ENCODE results near the gene FAM217B. TPM values are rescaled to one million over a fixed set of nuclear protein-coding genes. Genes with fewer than 3 reads are reported as not detected.

Gene FAM217B, protein sequence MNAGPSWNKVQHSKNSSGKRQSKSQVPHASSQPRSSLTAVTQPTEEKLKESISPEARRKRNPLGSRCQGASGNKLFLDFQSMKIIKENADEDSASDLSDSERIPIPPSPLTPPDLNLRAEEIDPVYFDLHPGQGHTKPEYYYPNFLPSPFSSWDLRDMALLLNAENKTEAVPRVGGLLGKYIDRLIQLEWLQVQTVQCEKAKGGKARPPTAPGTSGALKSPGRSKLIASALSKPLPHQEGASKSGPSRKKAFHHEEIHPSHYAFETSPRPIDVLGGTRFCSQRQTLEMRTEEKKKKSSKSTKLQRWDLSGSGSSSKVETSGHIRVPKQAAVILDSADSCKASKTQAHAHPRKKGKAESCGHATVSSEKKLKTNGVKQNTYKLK
- total RNA-seq (2013) = 9.3 TPM
- polyA plus RNA-seq (10 to 100 TPM in 2 of 3 donors, 1 to 10 TPM in 1; 5.3 to 18.3 (median 18.1) TPM), polyA minus RNA-seq (2.1 and 2.6 TPM in 2 replicates), total RNA-seq (0.92 to 13.6 (median 8.6) reads per million in 11 experiments)

DNA sequence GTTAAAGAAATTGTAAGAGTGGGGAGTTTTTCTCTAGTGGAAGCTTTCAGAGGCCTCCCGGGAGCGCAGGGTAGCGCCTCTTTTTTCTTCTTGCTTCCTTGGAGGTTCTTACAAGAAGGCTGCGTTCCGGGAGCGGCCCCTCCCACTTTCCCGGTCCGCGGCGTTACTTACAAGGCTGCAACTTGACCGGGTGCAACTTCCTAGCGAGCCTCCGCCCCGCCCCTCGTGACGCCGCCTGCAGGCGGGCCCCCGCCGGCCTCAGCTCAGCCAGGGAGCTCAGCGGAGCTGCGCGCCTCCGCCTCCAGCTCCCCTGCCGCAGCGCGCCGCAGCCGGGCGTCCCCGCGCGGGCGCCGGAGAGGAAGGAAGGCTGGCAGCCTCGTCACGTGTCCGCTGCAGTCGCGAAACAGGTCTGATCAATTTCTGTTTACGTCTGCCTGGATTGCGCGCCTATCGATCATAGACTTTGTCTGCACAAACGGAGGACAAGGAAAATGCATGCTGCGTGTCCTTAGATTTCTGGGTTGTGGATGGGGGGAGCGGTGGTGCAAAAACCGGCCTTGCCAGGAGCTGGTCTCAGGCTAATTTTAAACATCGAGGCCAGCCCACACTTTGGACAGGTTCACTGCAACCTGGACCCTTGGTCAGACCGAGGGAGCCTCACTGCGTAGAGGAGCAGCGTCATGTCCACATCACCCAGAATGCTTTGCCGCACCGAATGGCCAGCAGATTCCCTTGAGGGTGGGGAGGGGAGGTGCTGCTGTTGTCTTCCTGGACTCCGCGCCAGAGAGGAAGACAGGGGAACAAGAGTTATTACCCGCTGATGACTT is at the start of gene FAM217B, which contains the start of gene PPP1R3D:
Gene FAM217B, plus strand, starts transcription at position 261 of the 827 bp plus-strand sequence. CDS start 3,555 bp downstream, outside the sequence.
Gene PPP1R3D, minus strand, starts transcription at position 177 of the 827 bp plus-strand sequence. CDS start 374 bp downstream, outside the sequence.
- H3K36me3 Mint-ChIP-seq = peaks cover 31 to 32% of the 10 kb centered on the region in 2 donors

More for the DNA sequence above, at the start of gene FAM217B, which contains the start of gene PPP1R3D:
- under 1% methylated on average over 57 of the region's 57 CpGs for WGBS (ENCODE audit: insufficient coverage)
- intact Hi-C loops (cut with micrococcal nuclease) = loop anchor here (10.0 kb wide), 3 partner anchors 114 to 1184 kb away; no protein-coding TSS in a partner anchor
- Histone ChIP-seq H3K4me1 (ENCODE audit: control insufficient read depth in 1 of 2, insufficient read depth in 2 of 2, low read length in 2 of 2) (peaks cover 52 to 63% of the 10 kb centered on the region in 2 donors), H3K9ac (ENCODE audit: insufficient read depth, low read length, poor library complexity, severe bottlenecking) (peak within 1 kb of the TSS; percentile 87), H3K79me2 (ENCODE audit: insufficient read depth, low read length) (peaks cover 90% of the 10 kb centered on the region), H3K4me3 (replicated peaks in 1 of 3; ENCODE audit: low read depth in 2 of 3, low read length in 3 of 3) (peak within 1 kb of the TSS; percentile 79 to 99 (median 95)), H4K20me1 (ENCODE audit: insufficient read depth, low read length) (peaks cover 43% of the 10 kb centered on the region), H3K27me3 (ENCODE audit: control insufficient read depth in 2 of 2, insufficient read depth in 2 of 2, low read length in 2 of 2) (no peaks in the 10 kb centered on the region), H3K27ac (ENCODE audit: low read depth in 1 of 2, low read length in 2 of 2) (peak within 1 kb of the TSS; percentile 97 to 98), H3K9me3 (replicated peaks in 1 of 2; ENCODE audit: control insufficient read depth in 1 of 2, insufficient read depth in 1 of 2, low read length in 2 of 2) (no peaks in the 10 kb centered on the region), H2AFZ (ENCODE audit: insufficient read depth, low read depth, low read length, poor library complexity, severe bottlenecking) (peak within 1 kb of the TSS; percentile 97), H3K36me3 (replicated peaks in 1 of 2; ENCODE audit: control insufficient read depth in 1 of 2, insufficient read depth in 2 of 2, low read length in 2 of 2) (peaks cover 30 to 44% of the 10 kb centered on the region in 2 donors), H3K4me2 (replicated peaks; ENCODE audit: extremely low read depth, low read length, poor library complexity, severe bottlenecking) (peak within 1 kb of the TSS; percentile 85)
- peak within 1 kb of the TSS; percentile 97 to 100 (median 98) for H3K27ac Mint-ChIP-seq
- no peaks in the 10 kb centered on the region for H3K27me3 Mint-ChIP-seq (ENCODE audit: low read depth in 3 of 3)
- peaks cover 0 to 2% (median 0%) of the 10 kb centered on the region in 7 donors for H3K9me3 Mint-ChIP-seq
- TF ChIP-seq CTCF (IDR thresholded peaks at IDR 0.05) = no peak
- peak; percentile 90 to 91 (median 90) for DNase-seq
- peaks cover 62% of the 10 kb centered on the region for H3K4me1 Mint-ChIP-seq
- H3K4me3 Mint-ChIP-seq = peak within 1 kb of the TSS; percentile 95 to 97
